GM12878 (cell line): ENCODE measurements around the gene SLC6A9. TPM values are rescaled to one million over a fixed set of nuclear protein-coding genes. Genes with fewer than 3 reads are reported as not detected.

ENCODE experiments used
- ATAC-seq: fragments of 200-7000 bp; cut with Tn5 transposase; 3 replicates; pipeline ENCODE4 v1.9.1; 2020; ENCODE audit warnings: mild to moderate bottlenecking, moderate library complexity
- BruUV-seq: library from RNA; stranded (reverse); fragments of 400-500 nt; replicated peaks from 2 replicates; lab custom pipeline; 2021; lab: Mats Ljungman, UMichigan
- CTCF ChIA-PET: fragments of 300-600 bp; sonication (Branson Sonifier 250); formaldehyde crosslinking; extraction: SDS; loops from one replicate; lab custom pipeline; 2021; ENCODE audit warnings: inconsistent platforms; lab: Yijun Ruan, JAX
- POLR2A ChIA-PET: fragments of 350-600 bp; formaldehyde crosslinking; extraction: SDS; loops from one replicate; lab custom pipeline; 2021; ENCODE audit warnings: inconsistent platforms; lab: Charles Lee
- RAD21 ChIA-PET: fragments of 300-600 bp; sonication (Branson Sonifier 250); formaldehyde crosslinking; loops from one replicate; lab custom pipeline; 2023; ENCODE audit warnings: antibody characterized with exemption; ENCODE audit not compliant: unreplicated experiment; lab: Charles Lee
- SMC1A ChIA-PET: fragments of 300-600 bp; sonication (Branson Sonifier 250); formaldehyde crosslinking; loops from one replicate; lab custom pipeline; 2023; ENCODE audit not compliant: unreplicated experiment, uncharacterized antibody; lab: Charles Lee
- DNase-seq: peaks from one replicate; pipeline ENCODE4 v3.0.0-alpha.2; 2011; ENCODE audit warnings: low read depth, low spot score
- FAIRE-seq: peaks from 3 replicates; lab custom pipeline; 2011; peaks lifted over from hg19 to GRCh38; lab: Jason Lieb, UNC
- H2AFZ ChIP-seq: 2 replicates; pipeline ENCODE4 v1.6.0; 2011; ENCODE audit warnings: low read depth, low read length, control low read depth; ENCODE audit not compliant: control insufficient read depth
- H3K27ac ChIP-seq: 2 replicates; pipeline ENCODE4 v1.5.1; 2011; ENCODE audit warnings: control low read depth; ENCODE audit not compliant: control insufficient read depth, insufficient read depth
- H3K27me3 ChIP-seq, 2 experiments: replicated peaks in 1 of 2; 2 replicates each; pipeline versions ENCODE4 v1.6.0 to v1.6.1; 2011; ENCODE audit warnings: low read length in 1 of 2; ENCODE audit not compliant: control insufficient read depth in 2 of 2, insufficient read depth in 2 of 2
- H3K36me3 ChIP-seq, 2 experiments: 2 replicates each; pipeline ENCODE4 v1.5.1; 2011; ENCODE audit warnings: low read length in 1 of 2; ENCODE audit not compliant: control insufficient read depth in 2 of 2, insufficient read depth in 2 of 2
- H3K4me1 ChIP-seq: 2 replicates; pipeline ENCODE4 v1.6.1; 2011; ENCODE audit warnings: mild to moderate bottlenecking, low read length, moderate library complexity, mixed read lengths; ENCODE audit not compliant: control insufficient read depth, insufficient read depth
- H3K4me2 ChIP-seq: 2 replicates; pipeline ENCODE4 v1.6.0; 2011; ENCODE audit warnings: control low read depth; ENCODE audit not compliant: control insufficient read depth, insufficient read depth
- H3K4me3 ChIP-seq: fragments of 200-600 bp; sonication (generic); 2 replicates; pipeline ENCODE4 v1.5.1; 2016
- H3K79me2 ChIP-seq: 2 replicates; pipeline ENCODE4 v1.6.0; 2011; ENCODE audit warnings: low read length; ENCODE audit not compliant: control insufficient read depth, insufficient read depth
- H3K9ac ChIP-seq: 2 replicates; pipeline ENCODE4 v1.8.0; 2011; ENCODE audit warnings: low read length, control low read depth, mixed read lengths; ENCODE audit not compliant: control insufficient read depth, insufficient read depth
- H3K9me3 ChIP-seq: replicated peaks from 3 replicates; pipeline ENCODE4 v1.5.1; 2011; ENCODE audit warnings: mild to moderate bottlenecking, low read length; ENCODE audit not compliant: control insufficient read depth, insufficient read depth
- H4K20me1 ChIP-seq: 2 replicates; pipeline ENCODE4 v1.6.0; 2011; ENCODE audit not compliant: control insufficient read depth, insufficient read depth
- BRCA1 ChIP-seq: IDR thresholded peaks from 2 replicates; pipeline ENCODE4 v1.6.1; 2011; ENCODE audit warnings: low read depth, low read length, improper control_type of control experiment
- CHD2 ChIP-seq: IDR thresholded peaks from 2 replicates; pipeline ENCODE4 v1.6.1; 2011; ENCODE audit warnings: low read depth, low read length, improper control_type of control experiment, borderline replicate concordance
- ESRRA ChIP-seq: IDR thresholded peaks from 2 replicates; pipeline ENCODE4 v1.6.1; 2012; ENCODE audit warnings: mild to moderate bottlenecking, low read length, improper control_type of control experiment
- HDAC2 ChIP-seq: fragments of 200-600 bp; sonication (generic); IDR thresholded peaks from 2 replicates; pipeline ENCODE4 v1.6.1; 2017
- MYC ChIP-seq: IDR thresholded peaks from 2 replicates; pipeline ENCODE4 v1.6.1; 2011; ENCODE audit warnings: mild to moderate bottlenecking, low read length, moderate library complexity, inconsistent platforms; ENCODE audit not compliant: insufficient read depth, insufficient replicate concordance, insufficient read length, severe bottlenecking
- NR2C2 ChIP-seq: IDR thresholded peaks from 2 replicates; pipeline ENCODE4 v1.6.1; 2011; ENCODE audit warnings: borderline replicate concordance, low read depth; ENCODE audit not compliant: control insufficient read depth, insufficient read length
- NRF1 ChIP-seq: conservative IDR thresholded peaks from 2 replicates; pipeline ENCODE4 v1.6.1; 2011; ENCODE audit warnings: mild to moderate bottlenecking, low read depth, low read length, improper control_type of control experiment
- PAX8 ChIP-seq: fragments of 450-650 bp; IDR thresholded peaks from 2 replicates; pipeline ENCODE4 v1.6.1; 2017; ENCODE audit warnings: mild to moderate bottlenecking, moderate library complexity
- SRF ChIP-seq, 2 experiments: IDR thresholded peaks; 2 replicates each; pipeline ENCODE4 v1.6.1; 2011; ENCODE audit warnings: low read depth in 2 of 2, low read length in 2 of 2, mild to moderate bottlenecking in 1 of 2, moderate library complexity in 1 of 2
- WGBS: methylation state at CpG from one replicate; pipeline ENCODE4 v1.1.6; 2016; ENCODE audit warnings: low lambda C conversion rate; ENCODE audit not compliant: insufficient replicate concordance, insufficient coverage; ENCODE audit errors: missing lambda C conversion rate; 5-methylcytosine and 5-hydroxymethylcytosine counted together
- in situ Hi-C: fragments of 300-500 bp; cut with MboI; formaldehyde crosslinking; loops from 9 replicates; pipeline ENCODE4 v1.14.3; 2018; ENCODE audit warnings: mixed read lengths
- intact Hi-C: fragments of 100-400 bp; cut with micrococcal nuclease; formaldehyde crosslinking; loops from one replicate; pipeline ENCODE4 v1.14.2; 2022; ENCODE audit not compliant: unreplicated experiment
- polyA plus RNA-seq, 11 experiments: library from polyadenylated mRNA; depleted of rRNA in 4 of 11; unstranded in 6 of 11; stranded (reverse) in 5 of 11; fragments of >200 nt; fragmentation: Nextera tagmentation in 4 of 11; fragmentation: Illumina TruSeq in 1 of 11; extraction: Ambion mirVana in 4 of 11; extraction: Trizol in 1 of 11; gene quantifications; 1 replicate in 1 of 11; 2 replicates in 10 of 11; pipeline versions ENCODE4 v1.2.1 to v1.2.3, GENCODE V29; 2011 to 2016; ENCODE audit warnings: inconsistent platforms in 2 of 11, missing spikeins in 2 of 11, low read depth in 1 of 11
- total RNA-seq, 4 experiments: library from RNA; depleted of rRNA in 3 of 4; stranded (reverse); fragments of >200 nt in 3 of 4; fragmentation: Illumina TruSeq in 1 of 4; extraction: Trizol in 1 of 4; gene quantifications; 2 replicates each; pipeline versions ENCODE4 v1.2.1 to v1.2.3, GENCODE V29; 2013 to 2021
- TF ChIP-seq, protein P1 (sequence below), 3 experiments: IDR thresholded peaks in 2 of 3; conservative IDR thresholded peaks in 1 of 3; 2 replicates each; pipeline ENCODE4 v1.5.1; 2011; ENCODE audit warnings: low read depth in 3 of 3, low read length in 3 of 3, mild to moderate bottlenecking in 3 of 3, control low read depth in 2 of 3, moderate library complexity in 2 of 3, inconsistent platforms in 1 of 3, mixed read lengths in 1 of 3; ENCODE audit not compliant: control insufficient read depth in 2 of 3, insufficient read depth in 1 of 3; ENCODE audit errors: extremely low read depth in 1 of 3
- TF ChIP-seq, protein P2 (sequence below): IDR thresholded peaks from 2 replicates; pipeline ENCODE4 v1.6.1; 2012; ENCODE audit warnings: mild to moderate bottlenecking, low read depth, low read length

SLC6A9 gene
- total and polyA plus RNA-seq, 10 of the 15 experiments (the other 5 are each of a cell fraction or from before 2014, with no cell fraction given): 0.02 to 2.0 (median 0.63) TPM

DNA sequence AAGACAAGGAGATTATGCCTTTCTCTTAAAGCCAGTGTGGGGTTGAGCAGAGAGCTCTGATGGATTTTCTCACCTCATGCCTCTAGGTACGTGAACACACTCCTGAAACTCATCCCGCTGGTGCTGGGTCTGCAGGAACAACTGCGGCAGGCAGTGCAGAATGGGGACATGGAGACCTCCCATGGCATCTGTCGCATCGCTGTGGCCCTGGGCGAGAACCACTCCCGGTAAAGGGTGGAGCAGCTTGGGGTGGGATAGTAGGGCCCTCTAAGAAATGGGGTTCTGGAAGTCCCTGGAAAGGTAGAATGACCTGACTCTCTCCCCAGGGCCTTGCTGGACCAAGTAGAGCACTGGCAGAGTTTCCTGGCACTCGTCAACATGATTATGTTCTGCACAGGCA is 75.0 kb downstream of the SLC6A9 start:
- H3K36me3 ChIP-seq: peaks cover 0 to 12% of the 10 kb centered on the region in 2 experiments; a peak in 1 of 4 replicates
- ChIA-PET POLR2A (no interaction called here), RAD21 (interaction anchor here (0.9 kb wide), 1 partner anchor 10 kb away, joined by 3 read pairs; no protein-coding TSS in a partner anchor), SMC1A (interaction anchor here (0.9 kb wide), 1 partner anchor 32 kb away, joined by 3 read pairs; no protein-coding TSS in a partner anchor), CTCF (interaction anchor here (1.6 kb wide), 1 partner anchor 11 kb away, joined by 3 read pairs; no protein-coding TSS in a partner anchor)
- H3K4me2 ChIP-seq: no peak overlapping the region
- no peak overlapping the region for H2AFZ ChIP-seq
- no peak overlapping the region for H3K9ac ChIP-seq
- DNase-seq (no peak), ATAC-seq (no peak), FAIRE-seq (no peak)
- in situ Hi-C loops (no loop called here), intact Hi-C loops (no loop called here)
- BruUV-seq: no TSS peak
- no peaks in the 10 kb centered on the region for H3K9me3 ChIP-seq
- H3K79me2 ChIP-seq: no peaks in the 10 kb centered on the region
- no peaks in the 10 kb centered on the region for H4K20me1 ChIP-seq
- H3K27me3 ChIP-seq: no peaks in the 10 kb centered on the region
- no peaks in the 10 kb centered on the region for H3K4me1 ChIP-seq
- no peak overlapping the region for H3K27ac ChIP-seq
- WGBS: 93% methylated on average over 8 of the region's 8 CpGs
- H3K4me3 ChIP-seq: no peak overlapping the region
- TF ChIP-seq, protein P1, sequence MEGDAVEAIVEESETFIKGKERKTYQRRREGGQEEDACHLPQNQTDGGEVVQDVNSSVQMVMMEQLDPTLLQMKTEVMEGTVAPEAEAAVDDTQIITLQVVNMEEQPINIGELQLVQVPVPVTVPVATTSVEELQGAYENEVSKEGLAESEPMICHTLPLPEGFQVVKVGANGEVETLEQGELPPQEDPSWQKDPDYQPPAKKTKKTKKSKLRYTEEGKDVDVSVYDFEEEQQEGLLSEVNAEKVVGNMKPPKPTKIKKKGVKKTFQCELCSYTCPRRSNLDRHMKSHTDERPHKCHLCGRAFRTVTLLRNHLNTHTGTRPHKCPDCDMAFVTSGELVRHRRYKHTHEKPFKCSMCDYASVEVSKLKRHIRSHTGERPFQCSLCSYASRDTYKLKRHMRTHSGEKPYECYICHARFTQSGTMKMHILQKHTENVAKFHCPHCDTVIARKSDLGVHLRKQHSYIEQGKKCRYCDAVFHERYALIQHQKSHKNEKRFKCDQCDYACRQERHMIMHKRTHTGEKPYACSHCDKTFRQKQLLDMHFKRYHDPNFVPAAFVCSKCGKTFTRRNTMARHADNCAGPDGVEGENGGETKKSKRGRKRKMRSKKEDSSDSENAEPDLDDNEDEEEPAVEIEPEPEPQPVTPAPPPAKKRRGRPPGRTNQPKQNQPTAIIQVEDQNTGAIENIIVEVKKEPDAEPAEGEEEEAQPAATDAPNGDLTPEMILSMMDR (IDR thresholded peaks at IDR 0.05 in 2 of 3, conservative IDR thresholded peaks at IDR 0.05 in 1 of 3; ENCODE audit: control insufficient read depth in 2 of 3, extremely low read depth in 1 of 3, insufficient read depth in 1 of 3, low read depth in 3 of 3, low read length in 3 of 3): no peak
- TF ChIP-seq NR2C2: no peak
- no peak for TF ChIP-seq BRCA1
- no peak for TF ChIP-seq SRF (IDR thresholded peaks at IDR 0.05; ENCODE audit: low read depth in 2 of 2, low read length in 2 of 2)
- TF ChIP-seq, protein P2, sequence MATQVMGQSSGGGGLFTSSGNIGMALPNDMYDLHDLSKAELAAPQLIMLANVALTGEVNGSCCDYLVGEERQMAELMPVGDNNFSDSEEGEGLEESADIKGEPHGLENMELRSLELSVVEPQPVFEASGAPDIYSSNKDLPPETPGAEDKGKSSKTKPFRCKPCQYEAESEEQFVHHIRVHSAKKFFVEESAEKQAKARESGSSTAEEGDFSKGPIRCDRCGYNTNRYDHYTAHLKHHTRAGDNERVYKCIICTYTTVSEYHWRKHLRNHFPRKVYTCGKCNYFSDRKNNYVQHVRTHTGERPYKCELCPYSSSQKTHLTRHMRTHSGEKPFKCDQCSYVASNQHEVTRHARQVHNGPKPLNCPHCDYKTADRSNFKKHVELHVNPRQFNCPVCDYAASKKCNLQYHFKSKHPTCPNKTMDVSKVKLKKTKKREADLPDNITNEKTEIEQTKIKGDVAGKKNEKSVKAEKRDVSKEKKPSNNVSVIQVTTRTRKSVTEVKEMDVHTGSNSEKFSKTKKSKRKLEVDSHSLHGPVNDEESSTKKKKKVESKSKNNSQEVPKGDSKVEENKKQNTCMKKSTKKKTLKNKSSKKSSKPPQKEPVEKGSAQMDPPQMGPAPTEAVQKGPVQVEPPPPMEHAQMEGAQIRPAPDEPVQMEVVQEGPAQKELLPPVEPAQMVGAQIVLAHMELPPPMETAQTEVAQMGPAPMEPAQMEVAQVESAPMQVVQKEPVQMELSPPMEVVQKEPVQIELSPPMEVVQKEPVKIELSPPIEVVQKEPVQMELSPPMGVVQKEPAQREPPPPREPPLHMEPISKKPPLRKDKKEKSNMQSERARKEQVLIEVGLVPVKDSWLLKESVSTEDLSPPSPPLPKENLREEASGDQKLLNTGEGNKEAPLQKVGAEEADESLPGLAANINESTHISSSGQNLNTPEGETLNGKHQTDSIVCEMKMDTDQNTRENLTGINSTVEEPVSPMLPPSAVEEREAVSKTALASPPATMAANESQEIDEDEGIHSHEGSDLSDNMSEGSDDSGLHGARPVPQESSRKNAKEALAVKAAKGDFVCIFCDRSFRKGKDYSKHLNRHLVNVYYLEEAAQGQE: no peak
- TF ChIP-seq NRF1: no peak
- TF ChIP-seq HDAC2: no peak
- no peak for TF ChIP-seq PAX8
- no peak for TF ChIP-seq ESRRA
- TF ChIP-seq MYC: no peak
- TF ChIP-seq CHD2: no peak
